Prostate gland (tissue), 2 donors: ENCODE data around the gene ALPG. TPM values are rescaled to one million over a fixed set of nuclear protein-coding genes. Genes with fewer than 3 reads are reported as not detected.

Experiments
- DNase-seq: peaks from one replicate; pipeline ENCODE4 v3.0.0-alpha.2; 2019; ENCODE audit warnings: low spot score
- H3K27ac ChIP-seq, 2 donors: fragments of 200-600 bp; sonication (generic); 2 replicates each; pipeline ENCODE4 v1.5.1; 2017 to 2019
- H3K27me3 ChIP-seq: fragments of 200-600 bp; sonication (generic); replicated peaks from 2 replicates; pipeline ENCODE4 v1.5.1; 2019; ENCODE audit not compliant: insufficient read depth
- H3K36me3 ChIP-seq, 2 donors: fragments of 200-600 bp; sonication (generic); 1 replicate in 1 of 2; 2 replicates in 1 of 2; pipeline versions ENCODE4 v1.5.1 to v1.8.1; 2017 to 2019
- H3K4me1 ChIP-seq: fragments of 200-600 bp; sonication (generic); replicated peaks from 2 replicates; pipeline ENCODE4 v1.5.1; 2019
- H3K4me3 ChIP-seq, 2 donors: fragments of 200-600 bp; sonication (generic); 2 replicates each; pipeline ENCODE4 v1.5.1; 2017 to 2019
- H3K9me3 ChIP-seq: fragments of 200-600 bp; sonication (generic); 2 replicates; pipeline ENCODE4 v1.5.1; 2017
- CTCF ChIP-seq, 4 experiments: fragments of 200-600 bp in 2 of 4; fragments of 450-650 bp in 2 of 4; sonication (generic) in 2 of 4; IDR thresholded peaks; 1 replicate in 3 of 4; 2 replicates in 1 of 4; pipeline ENCODE4 v1.5.1; 2016 to 2019; ENCODE audit warnings: antibody characterized with exemption in 4 of 4, mild to moderate bottlenecking in 2 of 4, moderate library complexity in 2 of 4
- POLR2A ChIP-seq: fragments of 450-650 bp; IDR thresholded peaks from one replicate; pipeline ENCODE4 v1.6.1; 2016; ENCODE audit warnings: antibody characterized with exemption, mild to moderate bottlenecking
- POLR2AphosphoS5 ChIP-seq: sonication (generic); formaldehyde crosslinking; IDR thresholded peaks from one replicate; pipeline ENCODE4 v1.6.1; 2017; ENCODE audit warnings: antibody characterized with exemption
- WGBS: methylation state at CpG from one replicate; pipeline ENCODE4 v1.1.5; 2018; 5-methylcytosine and 5-hydroxymethylcytosine counted together
- intact Hi-C: fragments of 100-400 bp; cut with DNase I; formaldehyde crosslinking; loops from one replicate; pipeline ENCODE4 v1.14.2; 2022
- total RNA-seq, 2 donors: library from RNA; depleted of rRNA; stranded (reverse); fragments of >200 nt; gene quantifications; one replicate each; pipeline ENCODE4 v1.1.0, GENCODE V29; 2016

ALPG gene
- total RNA-seq, 2 donors from 2014 or later: 0.34 TPM; not detected in 1

- no peak for TF ChIP-seq POLR2AphosphoS5
- no peak for TF ChIP-seq CTCF (IDR thresholded peaks at IDR 0.05)
- TF ChIP-seq POLR2A: no peak
- H3K27ac ChIP-seq: no peak overlapping the region
- no peak overlapping the region for H3K4me3 ChIP-seq
- H3K27me3 ChIP-seq: peaks cover 18% of the 10 kb centered on the region
- no peak for DNase-seq
- intact Hi-C loops: no loop called here
- H3K9me3 ChIP-seq: no peaks in the 10 kb centered on the region
- H3K36me3 ChIP-seq: no peaks in the 10 kb centered on the region
- WGBS: 91% methylated on average over 16 of the region's 17 CpGs
- H3K4me1 ChIP-seq: no peaks in the 10 kb centered on the region
These were observed 10.2 kb downstream of the ALPG start for GRCh38 chr2:232416521-232417470.

GRCh38 chr2:232417489-232417888 lies 10.8 kb downstream of the ALPG start:
- H3K9me3 ChIP-seq: no peaks in the 10 kb centered on the region
- no peak overlapping the region for H3K27ac ChIP-seq
- peaks cover 18% of the 10 kb centered on the region for H3K27me3 ChIP-seq
- WGBS: 95% methylated on average over 5 of the region's 5 CpGs
- no peaks in the 10 kb centered on the region for H3K4me1 ChIP-seq
- intact Hi-C loops: no loop called here
- no peaks in the 10 kb centered on the region for H3K36me3 ChIP-seq
- TF ChIP-seq POLR2A (no peak), POLR2AphosphoS5 (no peak), CTCF (IDR thresholded peaks at IDR 0.05) (no peak)
- DNase-seq: no peak
- H3K4me3 ChIP-seq: no peak overlapping the region

- H3K4me3 ChIP-seq: no peak overlapping the region
- WGBS: 87% methylated on average over 6 of the region's 6 CpGs
- H3K27ac ChIP-seq: no peak overlapping the region
- H3K36me3 ChIP-seq: no peaks in the 10 kb centered on the region
- intact Hi-C loops: no loop called here
- H3K9me3 ChIP-seq: no peaks in the 10 kb centered on the region
- TF ChIP-seq POLR2AphosphoS5 (no peak), POLR2A (no peak), CTCF (IDR thresholded peaks at IDR 0.05) (no peak)
- no peak for DNase-seq
- peaks cover 18% of the 10 kb centered on the region for H3K27me3 ChIP-seq
- H3K4me1 ChIP-seq: no peaks in the 10 kb centered on the region
These were observed 11.4 kb downstream of the ALPG start for GRCh38 chr2:232418056-232418455.

GRCh38 chr2:232418466-232419244 lies 12.0 kb downstream of the ALPG start:
- 3% methylated on average over 42 of the region's 49 CpGs for WGBS

More at GRCh38 chr2:232418466-232419244, 12.0 kb downstream of the ALPG start:
- no peaks in the 10 kb centered on the region for H3K36me3 ChIP-seq
- intact Hi-C loops: no loop called here
- peak overlapping the region in 1 of 2 donors; percentile 22 for H3K4me3 ChIP-seq
- DNase-seq: no peak
- no peaks in the 10 kb centered on the region for H3K9me3 ChIP-seq
- peaks cover 18% of the 10 kb centered on the region for H3K27me3 ChIP-seq
- no peak overlapping the region for H3K27ac ChIP-seq
- TF ChIP-seq CTCF (IDR thresholded peaks at IDR 0.05): no peak
- no peaks in the 10 kb centered on the region for H3K4me1 ChIP-seq
